ENCODE data around the gene ZFHX3. TPM values are rescaled to one million over a fixed set of nuclear protein-coding genes. Genes with fewer than 3 reads are reported as not detected.

ZFHX3 gene
- total and polyA plus RNA-seq, 2 donors (not counting 3 experiments of a cell fraction or from before 2014, with no cell fraction given), result 3.7 to 18.8 TPM

DNA sequence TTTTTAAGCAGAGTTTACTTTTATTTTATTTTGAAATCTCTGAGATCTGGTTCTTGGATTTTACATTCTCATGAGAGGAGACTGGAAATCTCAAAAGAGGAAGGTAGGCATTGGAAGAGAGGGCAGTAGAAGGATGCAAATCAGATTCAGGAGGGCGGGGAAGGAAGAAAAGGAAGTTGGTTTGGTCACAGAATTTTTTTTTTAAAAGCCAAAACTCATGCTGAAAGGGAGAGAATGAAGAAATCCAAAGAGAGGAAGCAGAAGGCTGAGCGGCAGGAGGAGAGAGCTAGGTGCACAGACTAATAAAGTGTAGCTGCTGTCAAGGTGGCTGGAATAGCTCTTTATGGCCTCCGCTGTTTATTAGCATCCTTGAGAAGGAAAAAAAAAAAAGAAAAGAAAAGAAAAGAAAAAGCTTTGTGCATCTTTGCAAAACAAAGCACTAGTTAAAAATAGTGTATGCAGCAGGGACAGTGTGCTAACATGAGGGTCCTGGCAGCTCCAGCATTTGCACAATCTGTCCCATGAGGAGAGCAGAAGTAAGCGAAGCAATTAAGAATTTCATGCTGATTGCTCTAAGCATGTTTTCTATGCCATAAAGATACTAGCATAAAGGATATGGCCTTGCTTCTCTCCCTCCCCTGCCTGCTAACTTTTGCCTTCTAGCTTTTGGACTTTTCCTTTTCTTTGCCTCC is 194.2 kb downstream of the ZFHX3 start:
- TF ChIP-seq POLR2A (IDR thresholded peaks at IDR 0.05; ENCODE audit: low read depth, low read length), result no peak
- no peak for TF ChIP-seq EZH2 (IDR thresholded peaks at IDR 0.05; ENCODE audit: borderline replicate concordance, low read depth, low read length, severe bottlenecking)
- no peak for TF ChIP-seq GATA2 (IDR thresholded peaks at IDR 0.05; ENCODE audit: insufficient read depth, insufficient read length, low read depth, low read length)
- TF ChIP-seq CTCF (IDR thresholded peaks at IDR 0.05; ENCODE audit: extremely low read depth in 1 of 2, insufficient read depth in 1 of 2, low read depth in 1 of 2, low read length in 2 of 2), result no peak
- FAIRE-seq, result no peak
- intact Hi-C loops (cut with micrococcal nuclease) (no loop called here), dilution Hi-C loops (cut with MboI; ENCODE audit: extremely low pct_ligation_motif_present, low sequenced_read_pairs) (no loop called here)
- DNase-seq (ENCODE audit: low read depth, low spot score), result no peak
- Histone ChIP-seq H3K27me3 (ENCODE audit: control insufficient read depth in 2 of 2, insufficient read depth in 2 of 2, low read length in 2 of 2) (no peaks in the 10 kb centered on the region), H3K79me2 (ENCODE audit: control insufficient read depth, insufficient read depth, low read length) (no peaks in the 10 kb centered on the region), H3K4me3 (replicated peaks in 1 of 3; ENCODE audit: insufficient read depth in 1 of 3, low read depth in 1 of 3, low read length in 3 of 3) (no peak overlapping the region), H3K9me1 (replicated peaks; ENCODE audit: control insufficient read depth, extremely low read depth, insufficient read depth, low read length) (no peaks in the 10 kb centered on the region), H3K27ac (ENCODE audit: insufficient read depth, low read depth, low read length) (no peak overlapping the region), H3K36me3 (ENCODE audit: control insufficient read depth in 2 of 2, extremely low read depth in 1 of 2, insufficient read depth in 2 of 2, low read length in 2 of 2) (no peaks in the 10 kb centered on the region), H3K4me1 (ENCODE audit: control insufficient read depth, extremely low read depth, insufficient read depth, low read length) (peaks cover 13% of the 10 kb centered on the region), H3K9me3 (replicated peaks; ENCODE audit: control insufficient read depth, insufficient read depth, low read length) (no peaks in the 10 kb centered on the region), H2AFZ (ENCODE audit: low read depth, low read length) (no peak overlapping the region), H3K9ac (replicated peaks; ENCODE audit: extremely low read depth, insufficient read depth, low read length) (no peak overlapping the region), H4K20me1 (replicated peaks; ENCODE audit: control insufficient read depth, extremely low read depth, insufficient read depth, low read length) (no peaks in the 10 kb centered on the region), H3K4me2 (ENCODE audit: insufficient read depth, low read length) (no peak overlapping the region)
- BruUV-seq (replicated peaks), result no TSS peak
- CTCF ChIA-PET, result interaction anchor here (1.9 kb wide), 1 partner anchor 21 kb away, joined by 5 read pairs; no protein-coding TSS in a partner anchor
- POLR2A ChIA-PET, result interaction anchor here (0.7 kb wide), 1 partner anchor 27 kb away, joined by 3 read pairs; no protein-coding TSS in a partner anchor

GRCh38 chr16:72852421-72852820 is 195.5 kb downstream of the ZFHX3 start:
- Histone ChIP-seq H3K36me3 (ENCODE audit: control insufficient read depth in 2 of 2, extremely low read depth in 1 of 2, insufficient read depth in 2 of 2, low read length in 2 of 2) (no peaks in the 10 kb centered on the region), H3K9me3 (replicated peaks; ENCODE audit: control insufficient read depth, insufficient read depth, low read length) (no peaks in the 10 kb centered on the region), H4K20me1 (replicated peaks; ENCODE audit: control insufficient read depth, extremely low read depth, insufficient read depth, low read length) (no peaks in the 10 kb centered on the region), H3K27me3 (ENCODE audit: control insufficient read depth in 2 of 2, insufficient read depth in 2 of 2, low read length in 2 of 2) (no peaks in the 10 kb centered on the region), H3K4me2 (ENCODE audit: insufficient read depth, low read length) (no peak overlapping the region), H3K4me1 (ENCODE audit: control insufficient read depth, extremely low read depth, insufficient read depth, low read length) (peaks cover 22% of the 10 kb centered on the region), H3K4me3 (replicated peaks in 1 of 3; ENCODE audit: insufficient read depth in 1 of 3, low read depth in 1 of 3, low read length in 3 of 3) (no peak overlapping the region), H3K27ac (ENCODE audit: insufficient read depth, low read depth, low read length) (no peak overlapping the region), H3K79me2 (ENCODE audit: control insufficient read depth, insufficient read depth, low read length) (no peaks in the 10 kb centered on the region), H3K9ac (replicated peaks; ENCODE audit: extremely low read depth, insufficient read depth, low read length) (no peak overlapping the region), H2AFZ (ENCODE audit: low read depth, low read length) (no peak overlapping the region), H3K9me1 (replicated peaks; ENCODE audit: control insufficient read depth, extremely low read depth, insufficient read depth, low read length) (no peaks in the 10 kb centered on the region)
- BruUV-seq (replicated peaks), result no TSS peak
- DNase-seq (ENCODE audit: low read depth, low spot score) (no peak), FAIRE-seq (no peak)
- intact Hi-C loops (cut with micrococcal nuclease) (no loop called here), dilution Hi-C loops (cut with MboI; ENCODE audit: extremely low pct_ligation_motif_present, low sequenced_read_pairs) (no loop called here)
- CTCF ChIA-PET, result interaction anchor here (1.7 kb wide), 1 partner anchor 201 kb away, joined by 4 read pairs; no protein-coding TSS in a partner anchor
- POLR2A ChIA-PET, result no interaction called here
- TF ChIP-seq MYC (IDR thresholded peaks at IDR 0.05; ENCODE audit: low read depth, low read length), result no peak

Data from endothelial cell of umbilical vein (primary cell).